HepG2 (cell line): ENCODE results near the gene CNBD2. TPM values are rescaled to one million over a fixed set of nuclear protein-coding genes. Genes with fewer than 3 reads are reported as not detected.

ENCODE experiments used
- BHLHE40 ChIP-seq: IDR thresholded peaks from 2 replicates; pipeline ENCODE4 v1.6.1; 2011; ENCODE audit warnings: low read length, improper control_type of control experiment
- BRD4 ChIP-seq: sonication (generic); formaldehyde crosslinking; IDR thresholded peaks from 2 replicates; pipeline ENCODE4 v1.4.0; 2020; ENCODE audit warnings: missing genetic modification reagents
- CCDC6 ChIP-seq: sonication (generic); formaldehyde crosslinking; IDR thresholded peaks from 2 replicates; pipeline ENCODE4 v1.8.1; 2022; ENCODE audit warnings: mild to moderate bottlenecking, missing genetic modification reagents, moderate library complexity
- KLF12 ChIP-seq: sonication (generic); formaldehyde crosslinking; IDR thresholded peaks from 2 replicates; pipeline ENCODE4 v1.4.0; 2020; ENCODE audit warnings: missing genetic modification reagents, borderline replicate concordance
- NFRKB ChIP-seq: fragments of 450-650 bp; IDR thresholded peaks from 2 replicates; pipeline ENCODE4 v1.6.1; 2017
- SMAD3 ChIP-seq: sonication (generic); formaldehyde crosslinking; IDR thresholded peaks from 2 replicates; pipeline ENCODE4 v1.4.0; 2020; ENCODE audit warnings: missing genetic modification reagents
- ZKSCAN5 ChIP-seq: sonication (generic); formaldehyde crosslinking; IDR thresholded peaks from 2 replicates; pipeline ENCODE4 v1.5.1; 2020; ENCODE audit warnings: mild to moderate bottlenecking, missing genetic modification reagents
- ZNF143 ChIP-seq: sonication (generic); formaldehyde crosslinking; IDR thresholded peaks from 2 replicates; pipeline ENCODE4 v1.4.0; 2020; ENCODE audit warnings: missing genetic modification reagents
- ZNF432 ChIP-seq: sonication (generic); formaldehyde crosslinking; IDR thresholded peaks from 2 replicates; pipeline ENCODE4 v1.5.0; 2020; ENCODE audit warnings: missing genetic modification reagents, mild to moderate bottlenecking, borderline replicate concordance
- ZNF720 ChIP-seq: sonication (generic); formaldehyde crosslinking; IDR thresholded peaks from 2 replicates; pipeline ENCODE4 v1.4.0; 2020; ENCODE audit warnings: missing genetic modification reagents
- polyA plus RNA-seq, 8 experiments: library from polyadenylated mRNA; depleted of rRNA in 3 of 8; stranded (reverse) in 7 of 8; unstranded in 1 of 8; fragments of >200 nt; fragmentation: Illumina TruSeq in 4 of 8; extraction: Trizol in 4 of 8; gene quantifications; 2 replicates each; pipeline versions ENCODE4 v1.2.1 to v1.2.3, GENCODE V29; 2011 to 2016; ENCODE audit warnings: low read depth in 4 of 8, missing spikeins in 1 of 8, mixed read lengths in 1 of 8; ENCODE audit not compliant: insufficient read depth in 1 of 8
- total RNA-seq, 5 experiments: library from RNA; depleted of rRNA; stranded (reverse); fragments of >200 nt; fragmentation: Illumina TruSeq; extraction: Trizol; gene quantifications; 2 replicates each; pipeline ENCODE4 v1.2.3, GENCODE V29; 2016; ENCODE audit warnings: low read depth in 1 of 5
- TF ChIP-seq, protein P1 (sequence below): sonication (generic); formaldehyde crosslinking; IDR thresholded peaks from 2 replicates; pipeline ENCODE4 v1.4.0; 2020; ENCODE audit warnings: mild to moderate bottlenecking, missing genetic modification reagents, borderline replicate concordance
- TF ChIP-seq, protein P2 (sequence below): sonication (generic); formaldehyde crosslinking; conservative IDR thresholded peaks from 2 replicates; pipeline ENCODE4 v1.8.0; 2022; ENCODE audit warnings: mild to moderate bottlenecking, moderate library complexity, missing genetic modification reagents
- TF ChIP-seq, protein P3 (sequence below): sonication (generic); formaldehyde crosslinking; IDR thresholded peaks from 2 replicates; pipeline ENCODE4 v1.9.0; 2021; ENCODE audit warnings: missing genetic modification reagents, mild to moderate bottlenecking, borderline replicate concordance
- TF ChIP-seq, protein P4 (sequence below): sonication (generic); formaldehyde crosslinking; conservative IDR thresholded peaks from 2 replicates; pipeline ENCODE4 v1.8.0; 2022; ENCODE audit warnings: low read depth, missing genetic modification reagents
- TF ChIP-seq, protein P5 (sequence below): sonication (generic); formaldehyde crosslinking; IDR thresholded peaks from 2 replicates; pipeline ENCODE4 v1.4.0; 2020; ENCODE audit warnings: missing genetic modification reagents, borderline replicate concordance

CNBD2 gene
- total and polyA plus RNA-seq, 2 of the 13 experiments (the other 11 are each of a cell fraction or from before 2014, with no cell fraction given): 12.4 to 22.8 TPM

DNA sequence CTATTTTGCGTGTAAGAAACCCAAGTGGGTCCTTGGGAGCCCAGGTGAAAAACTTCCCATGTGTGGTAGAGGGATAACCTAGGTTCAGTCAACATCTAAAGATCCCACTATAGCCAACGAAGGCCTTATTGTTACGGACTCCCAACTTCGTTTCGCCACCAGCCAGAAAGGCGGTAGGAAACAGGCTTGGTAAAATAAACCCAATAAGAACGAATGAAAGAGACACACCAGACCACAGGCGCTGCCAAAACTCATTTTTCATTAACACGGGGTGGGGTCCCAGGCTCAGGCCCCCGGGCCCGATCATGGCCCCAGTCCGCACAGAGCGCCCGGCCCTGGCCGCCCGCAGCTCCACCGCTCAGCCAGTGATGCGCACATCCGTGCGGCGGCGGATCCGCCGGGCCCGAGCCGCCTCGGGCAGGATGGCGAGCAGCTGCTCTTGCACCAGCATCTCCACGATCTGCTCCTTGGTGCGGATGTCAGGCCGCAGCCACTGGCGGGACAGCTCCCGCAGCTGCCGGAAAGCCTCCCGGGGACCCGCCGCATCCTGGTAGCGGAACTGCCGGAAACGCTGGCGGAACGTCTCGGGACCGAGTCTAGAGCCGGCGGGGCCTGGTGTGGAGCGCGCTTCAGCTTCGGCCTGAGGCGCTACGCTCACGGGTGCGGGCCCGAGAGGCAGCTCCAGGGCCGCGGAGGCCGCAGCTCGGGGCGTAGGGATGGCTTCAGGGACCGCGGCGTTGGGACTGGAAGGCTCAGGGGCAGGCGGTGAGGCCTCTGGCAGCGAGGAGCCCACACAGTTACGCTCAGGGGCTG is 14.8 kb upstream of the CNBD2 start (continued):
- TF ChIP-seq ZKSCAN5 (peak; percentile 24; the same call in 1 of the 2 replicates), NFRKB (no peak), CCDC6 (CRISPR knock-in tag) (0 out of 2 replicates have a peak, but pooled peaks have one; percentile 44), SMAD3 (CRISPR knock-in tag) (no peak), BRD4 (CRISPR knock-in tag) (peak; percentile 79), ZNF143 (CRISPR knock-in tag) (0 out of 2 replicates have a peak, but pooled peaks have one; percentile 29), ZNF720 (CRISPR knock-in tag) (no peak), BHLHE40 (no peak), KLF12 (CRISPR knock-in tag) (no peak; the same call in 1 of the 2 replicates), ZNF432 (CRISPR knock-in tag) (0 out of 2 replicates have a peak, but pooled peaks have one; percentile 71)
- TF ChIP-seq, protein P1, sequence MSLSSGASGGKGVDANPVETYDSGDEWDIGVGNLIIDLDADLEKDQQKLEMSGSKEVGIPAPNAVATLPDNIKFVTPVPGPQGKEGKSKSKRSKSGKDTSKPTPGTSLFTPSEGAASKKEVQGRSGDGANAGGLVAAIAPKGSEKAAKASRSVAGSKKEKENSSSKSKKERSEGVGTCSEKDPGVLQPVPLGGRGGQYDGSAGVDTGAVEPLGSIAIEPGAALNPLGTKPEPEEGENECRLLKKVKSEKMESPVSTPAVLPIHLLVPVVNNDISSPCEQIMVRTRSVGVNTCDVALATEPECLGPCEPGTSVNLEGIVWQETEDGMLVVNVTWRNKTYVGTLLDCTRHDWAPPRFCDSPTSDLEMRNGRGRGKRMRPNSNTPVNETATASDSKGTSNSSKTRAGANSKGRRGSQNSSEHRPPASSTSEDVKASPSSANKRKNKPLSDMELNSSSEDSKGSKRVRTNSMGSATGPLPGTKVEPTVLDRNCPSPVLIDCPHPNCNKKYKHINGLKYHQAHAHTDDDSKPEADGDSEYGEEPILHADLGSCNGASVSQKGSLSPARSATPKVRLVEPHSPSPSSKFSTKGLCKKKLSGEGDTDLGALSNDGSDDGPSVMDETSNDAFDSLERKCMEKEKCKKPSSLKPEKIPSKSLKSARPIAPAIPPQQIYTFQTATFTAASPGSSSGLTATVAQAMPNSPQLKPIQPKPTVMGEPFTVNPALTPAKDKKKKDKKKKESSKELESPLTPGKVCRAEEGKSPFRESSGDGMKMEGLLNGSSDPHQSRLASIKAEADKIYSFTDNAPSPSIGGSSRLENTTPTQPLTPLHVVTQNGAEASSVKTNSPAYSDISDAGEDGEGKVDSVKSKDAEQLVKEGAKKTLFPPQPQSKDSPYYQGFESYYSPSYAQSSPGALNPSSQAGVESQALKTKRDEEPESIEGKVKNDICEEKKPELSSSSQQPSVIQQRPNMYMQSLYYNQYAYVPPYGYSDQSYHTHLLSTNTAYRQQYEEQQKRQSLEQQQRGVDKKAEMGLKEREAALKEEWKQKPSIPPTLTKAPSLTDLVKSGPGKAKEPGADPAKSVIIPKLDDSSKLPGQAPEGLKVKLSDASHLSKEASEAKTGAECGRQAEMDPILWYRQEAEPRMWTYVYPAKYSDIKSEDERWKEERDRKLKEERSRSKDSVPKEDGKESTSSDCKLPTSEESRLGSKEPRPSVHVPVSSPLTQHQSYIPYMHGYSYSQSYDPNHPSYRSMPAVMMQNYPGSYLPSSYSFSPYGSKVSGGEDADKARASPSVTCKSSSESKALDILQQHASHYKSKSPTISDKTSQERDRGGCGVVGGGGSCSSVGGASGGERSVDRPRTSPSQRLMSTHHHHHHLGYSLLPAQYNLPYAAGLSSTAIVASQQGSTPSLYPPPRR (CRISPR knock-in tag): 0 out of 2 replicates have a peak, but pooled peaks have one; percentile 12
- TF ChIP-seq, protein P2, sequence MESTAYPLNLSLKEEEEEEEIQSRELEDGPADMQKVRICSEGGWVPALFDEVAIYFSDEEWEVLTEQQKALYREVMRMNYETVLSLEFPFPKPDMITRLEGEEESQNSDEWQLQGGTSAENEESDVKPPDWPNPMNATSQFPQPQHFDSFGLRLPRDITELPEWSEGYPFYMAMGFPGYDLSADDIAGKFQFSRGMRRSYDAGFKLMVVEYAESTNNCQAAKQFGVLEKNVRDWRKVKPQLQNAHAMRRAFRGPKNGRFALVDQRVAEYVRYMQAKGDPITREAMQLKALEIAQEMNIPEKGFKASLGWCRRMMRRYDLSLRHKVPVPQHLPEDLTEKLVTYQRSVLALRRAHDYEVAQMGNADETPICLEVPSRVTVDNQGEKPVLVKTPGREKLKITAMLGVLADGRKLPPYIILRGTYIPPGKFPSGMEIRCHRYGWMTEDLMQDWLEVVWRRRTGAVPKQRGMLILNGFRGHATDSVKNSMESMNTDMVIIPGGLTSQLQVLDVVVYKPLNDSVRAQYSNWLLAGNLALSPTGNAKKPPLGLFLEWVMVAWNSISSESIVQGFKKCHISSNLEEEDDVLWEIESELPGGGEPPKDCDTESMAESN (CRISPR knock-in tag): no peak
- TF ChIP-seq, protein P3, sequence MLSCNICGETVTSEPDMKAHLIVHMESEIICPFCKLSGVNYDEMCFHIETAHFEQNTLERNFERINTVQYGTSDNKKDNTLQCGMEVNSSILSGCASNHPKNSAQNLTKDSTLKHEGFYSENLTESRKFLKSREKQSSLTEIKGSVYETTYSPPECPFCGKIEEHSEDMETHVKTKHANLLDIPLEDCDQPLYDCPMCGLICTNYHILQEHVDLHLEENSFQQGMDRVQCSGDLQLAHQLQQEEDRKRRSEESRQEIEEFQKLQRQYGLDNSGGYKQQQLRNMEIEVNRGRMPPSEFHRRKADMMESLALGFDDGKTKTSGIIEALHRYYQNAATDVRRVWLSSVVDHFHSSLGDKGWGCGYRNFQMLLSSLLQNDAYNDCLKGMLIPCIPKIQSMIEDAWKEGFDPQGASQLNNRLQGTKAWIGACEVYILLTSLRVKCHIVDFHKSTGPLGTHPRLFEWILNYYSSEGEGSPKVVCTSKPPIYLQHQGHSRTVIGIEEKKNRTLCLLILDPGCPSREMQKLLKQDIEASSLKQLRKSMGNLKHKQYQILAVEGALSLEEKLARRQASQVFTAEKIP (CRISPR knock-in tag): 0 out of 2 replicates have a peak, but pooled peaks have one; percentile 17
- TF ChIP-seq, protein P4, sequence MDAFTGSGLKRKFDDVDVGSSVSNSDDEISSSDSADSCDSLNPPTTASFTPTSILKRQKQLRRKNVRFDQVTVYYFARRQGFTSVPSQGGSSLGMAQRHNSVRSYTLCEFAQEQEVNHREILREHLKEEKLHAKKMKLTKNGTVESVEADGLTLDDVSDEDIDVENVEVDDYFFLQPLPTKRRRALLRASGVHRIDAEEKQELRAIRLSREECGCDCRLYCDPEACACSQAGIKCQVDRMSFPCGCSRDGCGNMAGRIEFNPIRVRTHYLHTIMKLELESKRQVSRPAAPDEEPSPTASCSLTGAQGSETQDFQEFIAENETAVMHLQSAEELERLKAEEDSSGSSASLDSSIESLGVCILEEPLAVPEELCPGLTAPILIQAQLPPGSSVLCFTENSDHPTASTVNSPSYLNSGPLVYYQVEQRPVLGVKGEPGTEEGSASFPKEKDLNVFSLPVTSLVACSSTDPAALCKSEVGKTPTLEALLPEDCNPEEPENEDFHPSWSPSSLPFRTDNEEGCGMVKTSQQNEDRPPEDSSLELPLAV (CRISPR knock-in tag): no peak
- TF ChIP-seq, protein P5, sequence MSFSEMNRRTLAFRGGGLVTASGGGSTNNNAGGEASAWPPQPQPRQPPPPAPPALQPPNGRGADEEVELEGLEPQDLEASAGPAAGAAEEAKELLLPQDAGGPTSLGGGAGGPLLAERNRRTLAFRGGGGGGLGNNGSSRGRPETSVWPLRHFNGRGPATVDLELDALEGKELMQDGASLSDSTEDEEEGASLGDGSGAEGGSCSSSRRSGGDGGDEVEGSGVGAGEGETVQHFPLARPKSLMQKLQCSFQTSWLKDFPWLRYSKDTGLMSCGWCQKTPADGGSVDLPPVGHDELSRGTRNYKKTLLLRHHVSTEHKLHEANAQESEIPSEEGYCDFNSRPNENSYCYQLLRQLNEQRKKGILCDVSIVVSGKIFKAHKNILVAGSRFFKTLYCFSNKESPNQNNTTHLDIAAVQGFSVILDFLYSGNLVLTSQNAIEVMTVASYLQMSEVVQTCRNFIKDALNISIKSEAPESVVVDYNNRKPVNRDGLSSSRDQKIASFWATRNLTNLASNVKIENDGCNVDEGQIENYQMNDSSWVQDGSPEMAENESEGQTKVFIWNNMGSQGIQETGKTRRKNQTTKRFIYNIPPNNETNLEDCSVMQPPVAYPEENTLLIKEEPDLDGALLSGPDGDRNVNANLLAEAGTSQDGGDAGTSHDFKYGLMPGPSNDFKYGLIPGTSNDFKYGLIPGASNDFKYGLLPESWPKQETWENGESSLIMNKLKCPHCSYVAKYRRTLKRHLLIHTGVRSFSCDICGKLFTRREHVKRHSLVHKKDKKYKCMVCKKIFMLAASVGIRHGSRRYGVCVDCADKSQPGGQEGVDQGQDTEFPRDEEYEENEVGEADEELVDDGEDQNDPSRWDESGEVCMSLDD (CRISPR knock-in tag): peak; percentile 62; the same call in 1 of the 2 replicates
